Central memory CD8-positive, alpha-beta T cell (primary cell): Measurements from ENCODE around the gene ZNF253.
"Not testable (repeated sequence)": the region's sequence is repeated elsewhere in the genome, so short reads cannot be mapped to it uniquely, and the experiment has no call there.

Experiments
- ATAC-seq: fragments of 150-1000 bp; cut with Tn5 transposase; replicated peaks from 2 replicates; pipeline ENCODE4 v1.10.0; 2022; ENCODE audit warnings: mild to moderate bottlenecking, moderate FRiP score, moderate number of reproducible peaks; ENCODE audit not compliant: poor library complexity, severe bottlenecking; ENCODE audit errors: extremely low read depth
- DNase-seq, 2 donors: peaks; one replicate each; pipeline ENCODE4 v3.0.0; 2021; ENCODE audit warnings: low spot score in 2 of 2
- H3K27ac Mint-ChIP-seq: one replicate; pipeline ENCODE4 v1.8.0; 2022; ENCODE audit warnings: low read depth, mild to moderate bottlenecking, moderate library complexity, mixed read lengths
- H3K27me3 Mint-ChIP-seq: one replicate; pipeline ENCODE4 v1.8.0; 2022; ENCODE audit warnings: mixed read lengths
- H3K36me3 Mint-ChIP-seq: one replicate; pipeline ENCODE4 v1.8.0; 2022; ENCODE audit warnings: mild to moderate bottlenecking, moderate library complexity, mixed read lengths; ENCODE audit not compliant: insufficient read depth
- H3K4me1 Mint-ChIP-seq: one replicate; pipeline ENCODE4 v1.8.0; 2022; ENCODE audit warnings: mixed read lengths
- H3K4me3 Mint-ChIP-seq: one replicate; pipeline ENCODE4 v1.8.0; 2022; ENCODE audit warnings: mild to moderate bottlenecking, moderate library complexity, mixed read lengths
- H3K9me3 Mint-ChIP-seq: one replicate; pipeline ENCODE4 v1.8.0; 2022; ENCODE audit warnings: mixed read lengths

Gene ZNF253

GRCh38 chr19:19858751-19859150 is 6.9 kb upstream of the ZNF253 start:
- ATAC-seq, result no peak
- H3K4me1 Mint-ChIP-seq, result peaks cover 8% of the 10 kb centered on the region
- no peaks in the 10 kb centered on the region for H3K27me3 Mint-ChIP-seq
- no peak overlapping the region for H3K4me3 Mint-ChIP-seq
- peaks cover 6% of the 10 kb centered on the region for H3K36me3 Mint-ChIP-seq
- H3K9me3 Mint-ChIP-seq, result no peaks in the 10 kb centered on the region
- no peak overlapping the region for H3K27ac Mint-ChIP-seq
- DNase-seq, result no peak

GRCh38 chr19:19860756-19861390 is 4.8 kb upstream of the ZNF253 start:
- H3K4me3 Mint-ChIP-seq, result peak overlapping the region; percentile 73
- DNase-seq (peak in 1 of 2 donors; percentile 35), ATAC-seq (peak; percentile 7)
- H3K9me3 Mint-ChIP-seq, result no peaks in the 10 kb centered on the region
- H3K4me1 Mint-ChIP-seq, result peaks cover 1% of the 10 kb centered on the region
- peaks cover 10% of the 10 kb centered on the region for H3K36me3 Mint-ChIP-seq
- no peaks in the 10 kb centered on the region for H3K27me3 Mint-ChIP-seq
- no peak overlapping the region for H3K27ac Mint-ChIP-seq

- Mint-ChIP-seq H3K4me1 (peaks cover 33% of the 10 kb centered on the region), H3K9me3 (no peaks in the 10 kb centered on the region), H3K27ac (peak overlapping the region; percentile 97), H3K27me3 (no peaks in the 10 kb centered on the region), H3K36me3 (peaks cover 9% of the 10 kb centered on the region), H3K4me3 (peak overlapping the region; percentile 99)
- ATAC-seq (no peak), DNase-seq (peak; percentile 30)
Measured at GRCh38 chr19:19866611-19867248, 1.0 kb downstream of the ZNF253 start.

DNA sequence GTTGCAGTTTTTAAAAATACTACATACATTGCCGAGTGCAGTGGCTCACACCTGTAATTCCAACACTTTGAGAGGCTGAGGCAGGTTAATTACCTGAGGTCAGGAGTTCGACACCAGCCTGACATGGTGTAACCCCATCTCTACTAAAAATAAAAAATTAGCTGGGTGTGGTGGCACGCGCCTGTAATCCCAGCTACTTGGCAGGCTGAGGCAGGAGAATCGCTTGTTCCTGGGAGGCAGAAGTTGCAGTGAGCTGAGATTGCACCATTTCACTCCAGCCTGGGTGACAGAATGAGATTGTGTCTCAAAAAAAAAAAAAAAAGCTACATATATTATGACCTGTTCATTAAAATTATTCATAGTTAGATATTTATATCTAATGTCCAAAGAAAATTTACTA is 4.4 kb downstream of the ZNF253 start:
- ATAC-seq, H3K9me3 Mint-ChIP-seq, H3K27ac Mint-ChIP-seq, DNase-seq, H3K4me3 Mint-ChIP-seq, H3K27me3 Mint-ChIP-seq: not testable (repeated sequence)
- Mint-ChIP-seq H3K36me3 (peaks cover 12% of the 10 kb centered on the region), H3K4me1 (peaks cover 40% of the 10 kb centered on the region)

DNA sequence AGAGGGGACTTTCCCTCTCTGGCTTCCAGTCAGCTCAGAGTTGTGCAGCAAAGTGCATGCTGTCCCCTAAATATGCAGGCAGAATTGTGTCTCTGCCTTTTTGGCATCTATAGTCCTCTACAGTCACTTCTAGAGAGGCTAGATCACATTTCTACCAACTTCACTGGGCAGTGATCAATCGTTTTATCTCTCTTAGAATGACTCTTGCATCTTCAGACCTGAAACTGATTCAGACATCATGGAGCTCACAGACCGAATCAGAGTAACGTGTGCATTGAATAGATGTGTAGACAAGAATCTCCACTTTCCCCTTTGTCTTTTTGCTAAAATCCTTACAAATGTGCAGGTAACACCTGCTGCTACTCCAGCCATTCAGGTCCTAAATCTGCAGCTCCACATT is 6.2 kb downstream of the ZNF253 start:
- DNase-seq, result no peak
- Mint-ChIP-seq H3K4me3 (no peak overlapping the region), H3K4me1 (peaks cover 47% of the 10 kb centered on the region), H3K9me3 (no peaks in the 10 kb centered on the region), H3K27ac (peak overlapping the region; percentile 69), H3K36me3 (peaks cover 3% of the 10 kb centered on the region), H3K27me3 (no peaks in the 10 kb centered on the region)
- ATAC-seq, result no peak

DNA sequence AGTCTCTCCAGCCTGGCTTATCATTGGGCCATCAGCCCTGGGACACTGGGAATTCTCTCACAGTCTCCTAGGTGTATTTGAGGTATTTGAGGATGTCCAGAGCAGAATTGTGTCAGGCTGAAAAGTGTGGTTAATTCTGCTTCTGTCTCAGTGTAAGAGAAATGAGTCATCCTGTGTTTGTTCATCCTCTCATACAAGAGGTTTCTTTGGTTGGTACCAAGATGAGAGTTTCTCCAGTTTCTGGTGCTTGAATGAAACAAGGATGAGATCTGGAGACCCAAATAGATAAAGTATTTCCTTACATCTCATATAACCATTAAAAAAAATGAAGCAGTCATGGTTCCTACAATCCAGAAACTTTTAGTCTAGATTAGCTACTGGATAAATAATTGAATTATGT is 7.7 kb downstream of the ZNF253 start:
- ATAC-seq, result no peak

GRCh38 chr19:19877724-19878123 is 12.0 kb downstream of the ZNF253 start:
- no peak for DNase-seq
- H3K27ac Mint-ChIP-seq, result no peak overlapping the region
- no peak for ATAC-seq
- no peaks in the 10 kb centered on the region for H3K27me3 Mint-ChIP-seq
- H3K4me1 Mint-ChIP-seq, result peaks cover 10% of the 10 kb centered on the region
- peaks cover 6% of the 10 kb centered on the region for H3K36me3 Mint-ChIP-seq
- H3K4me3 Mint-ChIP-seq, result no peak overlapping the region
- no peaks in the 10 kb centered on the region for H3K9me3 Mint-ChIP-seq

More for the DNA sequence above, 7.7 kb downstream of the ZNF253 start:
- Mint-ChIP-seq H3K36me3 (peaks cover 3% of the 10 kb centered on the region), H3K27me3 (no peaks in the 10 kb centered on the region), H3K27ac (no peak overlapping the region), H3K9me3 (no peaks in the 10 kb centered on the region), H3K4me3 (no peak overlapping the region), H3K4me1 (peaks cover 33% of the 10 kb centered on the region)
- DNase-seq, result no peak

GRCh38 chr19:19884583-19884982 is 18.9 kb downstream of the ZNF253 start:
- ATAC-seq, result no peak

GRCh38 chr19:19892055-19892941 is 26.6 kb downstream of the ZNF253 start:
- DNase-seq, H3K36me3 Mint-ChIP-seq: not testable (repeated sequence)

More at GRCh38 chr19:19884583-19884982, 18.9 kb downstream of the ZNF253 start:
- Mint-ChIP-seq H3K27ac (no peak overlapping the region), H3K36me3 (peaks cover 7% of the 10 kb centered on the region), H3K4me3 (no peak overlapping the region), H3K9me3 (no peaks in the 10 kb centered on the region), H3K4me1 (no peaks in the 10 kb centered on the region), H3K27me3 (no peaks in the 10 kb centered on the region)
- no peak for DNase-seq

DNA sequence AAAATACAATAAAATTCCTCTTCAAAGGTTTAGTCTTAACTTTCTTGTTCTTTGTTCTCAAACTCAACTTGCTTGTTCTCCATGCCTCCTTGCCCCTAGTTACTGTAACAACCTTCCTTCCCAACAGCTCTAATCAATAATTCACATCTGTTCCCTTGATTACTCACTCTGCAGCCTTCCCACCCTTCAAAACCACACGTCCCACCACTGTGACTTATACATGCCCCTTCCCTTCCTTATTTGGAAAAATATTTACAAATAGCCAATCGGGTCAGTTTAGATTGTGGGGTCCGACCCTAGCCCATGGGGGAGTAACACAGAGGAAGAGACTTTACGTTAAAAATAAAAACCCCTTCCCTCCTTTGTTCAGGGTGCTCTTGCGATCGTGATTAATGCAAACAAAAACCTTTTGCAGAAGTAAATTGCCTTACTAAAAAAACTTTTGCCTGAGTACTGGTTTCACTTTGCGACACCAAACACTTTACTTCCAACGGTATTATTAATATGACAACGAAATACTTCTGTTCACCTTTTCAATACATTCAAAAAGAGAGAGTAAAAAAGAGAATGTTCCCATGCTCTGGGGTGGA is 34.6 kb downstream of the ZNF253 start:
- Mint-ChIP-seq H3K4me1 (peaks cover 28% of the 10 kb centered on the region), H3K27ac (peak overlapping the region; percentile 96), H3K36me3 (peaks cover 8% of the 10 kb centered on the region), H3K27me3 (no peaks in the 10 kb centered on the region), H3K9me3 (peaks cover 21% of the 10 kb centered on the region), H3K4me3 (peak overlapping the region; percentile 98)
- DNase-seq (no peak), ATAC-seq (peak; percentile 5)

More at GRCh38 chr19:19892055-19892941, 26.6 kb downstream of the ZNF253 start:
- H3K27me3 Mint-ChIP-seq, ATAC-seq, H3K4me1 Mint-ChIP-seq, H3K27ac Mint-ChIP-seq, H3K4me3 Mint-ChIP-seq: not testable (repeated sequence)
- H3K9me3 Mint-ChIP-seq, result peaks cover 17% of the 10 kb centered on the region

DNA sequence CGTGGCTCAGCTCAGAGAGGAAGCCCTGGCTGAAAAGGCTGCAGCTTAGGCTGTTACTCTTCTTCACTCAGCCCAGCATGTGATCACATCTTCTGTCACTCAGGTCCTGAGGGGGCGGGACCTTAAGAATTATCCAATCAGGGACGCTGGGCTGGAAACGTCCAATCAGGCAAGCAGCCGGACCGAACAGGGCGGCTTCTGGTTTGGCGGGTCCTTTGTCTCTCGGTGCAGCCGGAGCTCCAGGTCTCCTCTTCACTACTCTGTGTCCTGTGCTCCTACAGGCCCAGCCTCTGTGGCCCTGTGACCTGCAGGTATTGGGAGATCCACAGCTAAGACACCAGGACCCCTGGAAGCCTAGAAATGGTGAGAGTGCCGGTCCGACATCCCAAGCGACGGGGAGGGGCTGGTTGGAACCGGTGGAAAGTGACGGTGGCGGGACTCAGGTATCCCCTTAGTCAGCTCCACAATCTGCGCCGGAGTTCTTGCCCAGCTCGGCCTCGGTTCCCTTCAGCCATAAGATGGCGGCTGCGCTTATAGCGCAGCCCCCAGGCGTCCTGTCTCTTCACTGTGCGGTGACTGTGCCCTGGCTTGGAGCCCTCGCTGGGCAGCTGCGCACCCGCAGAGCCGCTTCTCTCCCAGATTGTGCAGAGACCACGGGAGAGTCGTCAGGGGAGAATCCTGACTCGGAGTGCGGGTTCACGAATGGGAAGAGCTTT is 35.2 kb downstream of the ZNF253 start, which contains the start of gene ZNF93:
TSS of gene ZNF93 (plus strand) at position 218 of the 716 bp plus-strand sequence. CDS start at position 361, 143 bp downstream.
- H3K4me3 Mint-ChIP-seq, result peak within 1 kb of the TSS; percentile 98
- H3K36me3 Mint-ChIP-seq, result peaks cover 8% of the 10 kb centered on the region
- H3K27me3 Mint-ChIP-seq, result no peaks in the 10 kb centered on the region
- ATAC-seq, result peak; percentile 98
- H3K4me1 Mint-ChIP-seq, result peaks cover 34% of the 10 kb centered on the region
- peaks cover 21% of the 10 kb centered on the region for H3K9me3 Mint-ChIP-seq
- peak; percentile 76 to 90 for DNase-seq
- H3K27ac Mint-ChIP-seq, result peak within 1 kb of the TSS; percentile 96

DNA sequence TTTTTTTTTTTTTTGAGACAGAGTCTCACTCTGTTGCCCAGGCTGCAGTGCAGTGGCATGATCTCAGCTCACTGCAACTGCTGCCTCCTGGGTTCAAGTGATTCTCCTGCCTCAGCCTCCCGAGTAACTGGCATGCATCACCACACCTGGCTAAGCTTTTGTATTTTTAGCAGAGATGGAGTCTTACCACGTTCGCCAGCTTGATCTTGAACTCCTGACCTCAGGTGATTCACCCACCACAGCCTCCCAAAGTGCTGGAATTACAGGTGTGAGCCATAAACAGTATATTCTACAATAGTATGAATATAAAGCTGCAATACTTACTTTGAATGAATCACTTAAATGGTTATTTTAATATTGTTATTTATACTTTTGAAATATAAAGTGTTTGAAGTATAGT is 41.9 kb downstream of the ZNF253 start:
- not testable (repeated sequence) for H3K27ac Mint-ChIP-seq, H3K36me3 Mint-ChIP-seq, H3K9me3 Mint-ChIP-seq, H3K27me3 Mint-ChIP-seq, ATAC-seq, DNase-seq, H3K4me3 Mint-ChIP-seq
- H3K4me1 Mint-ChIP-seq, result peaks cover 27% of the 10 kb centered on the region
